ENCODE results near the gene CCL7. TPM values are rescaled to one million over a fixed set of nuclear protein-coding genes. Genes with fewer than 3 reads are reported as not detected.

CCL7 gene
- total RNA-seq (2022) (not detected in 2 replicates), Bru-seq, nascent RNA (not detected), BruChase-seq, experiment 1, labeled RNA remaining after a 2-hour chase (not detected), BruChase-seq, experiment 2, labeled RNA remaining after a 6-hour chase (not detected)
- long read RNA-seq = 0 reads

GRCh38 chr17:34269969-34270368, at the start of gene CCL7:
CCL7 (plus strand) TSS chr17:34270221; CDS start chr17:34270291, 70 bp downstream.
- no peaks in the 10 kb centered on the region for H3K9me3 Mint-ChIP-seq (ENCODE audit: unreplicated experiment)
- H3K4me3 Mint-ChIP-seq (ENCODE audit: unreplicated experiment) = no peak within 1 kb of the TSS
- H3K9me3 ChIP-seq = no peaks in the 10 kb centered on the region
- H3K4me1 ChIP-seq = no peaks in the 10 kb centered on the region
- intact Hi-C loops (cut with micrococcal nuclease; ENCODE audit: unreplicated experiment) = no loop called here
- TF ChIP-seq, protein P1, sequence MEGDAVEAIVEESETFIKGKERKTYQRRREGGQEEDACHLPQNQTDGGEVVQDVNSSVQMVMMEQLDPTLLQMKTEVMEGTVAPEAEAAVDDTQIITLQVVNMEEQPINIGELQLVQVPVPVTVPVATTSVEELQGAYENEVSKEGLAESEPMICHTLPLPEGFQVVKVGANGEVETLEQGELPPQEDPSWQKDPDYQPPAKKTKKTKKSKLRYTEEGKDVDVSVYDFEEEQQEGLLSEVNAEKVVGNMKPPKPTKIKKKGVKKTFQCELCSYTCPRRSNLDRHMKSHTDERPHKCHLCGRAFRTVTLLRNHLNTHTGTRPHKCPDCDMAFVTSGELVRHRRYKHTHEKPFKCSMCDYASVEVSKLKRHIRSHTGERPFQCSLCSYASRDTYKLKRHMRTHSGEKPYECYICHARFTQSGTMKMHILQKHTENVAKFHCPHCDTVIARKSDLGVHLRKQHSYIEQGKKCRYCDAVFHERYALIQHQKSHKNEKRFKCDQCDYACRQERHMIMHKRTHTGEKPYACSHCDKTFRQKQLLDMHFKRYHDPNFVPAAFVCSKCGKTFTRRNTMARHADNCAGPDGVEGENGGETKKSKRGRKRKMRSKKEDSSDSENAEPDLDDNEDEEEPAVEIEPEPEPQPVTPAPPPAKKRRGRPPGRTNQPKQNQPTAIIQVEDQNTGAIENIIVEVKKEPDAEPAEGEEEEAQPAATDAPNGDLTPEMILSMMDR (IDR thresholded peaks at IDR 0.05; ENCODE audit: insufficient read depth in 1 of 2, low read depth in 1 of 2, low read length in 1 of 2, severe bottlenecking in 1 of 2, unreplicated experiment in 1 of 2) = no peak
- no TSS peak for BruUV-seq (replicated peaks)
- no peaks in the 10 kb centered on the region for H3K36me3 Mint-ChIP-seq (ENCODE audit: insufficient read depth, unreplicated experiment)
- POLR2A ChIA-PET = no interaction called here
- no peak within 1 kb of the TSS for H3K27ac Mint-ChIP-seq (ENCODE audit: unreplicated experiment)
- H3K27me3 Mint-ChIP-seq (ENCODE audit: insufficient read depth, unreplicated experiment) = peaks cover 9% of the 10 kb centered on the region
- CTCF ChIA-PET = no interaction called here
- no peaks in the 10 kb centered on the region for H3K36me3 ChIP-seq (ENCODE audit: control insufficient read depth, insufficient read depth, low read length)
- H3K27me3 ChIP-seq (replicated peaks; ENCODE audit: control insufficient read depth, insufficient read depth, low read length) = no peaks in the 10 kb centered on the region
- no peaks in the 10 kb centered on the region for H3K4me1 Mint-ChIP-seq (ENCODE audit: low read depth, unreplicated experiment)
- no peak within 1 kb of the TSS for H3K4me3 ChIP-seq (ENCODE audit: low read depth, low read length)
- no peak for DNase-seq

- Mint-ChIP-seq H3K27me3 (ENCODE audit: insufficient read depth, unreplicated experiment) (peaks cover 8% of the 10 kb centered on the region), H3K4me1 (ENCODE audit: low read depth, unreplicated experiment) (no peaks in the 10 kb centered on the region), H3K27ac (ENCODE audit: unreplicated experiment) (no peak overlapping the region), H3K4me3 (ENCODE audit: unreplicated experiment) (no peak overlapping the region), H3K36me3 (ENCODE audit: insufficient read depth, unreplicated experiment) (no peaks in the 10 kb centered on the region), H3K9me3 (ENCODE audit: unreplicated experiment) (no peaks in the 10 kb centered on the region)
- Histone ChIP-seq H3K4me3 (ENCODE audit: low read depth, low read length) (no peak overlapping the region), H3K4me1 (no peaks in the 10 kb centered on the region), H3K27me3 (replicated peaks; ENCODE audit: control insufficient read depth, insufficient read depth, low read length) (no peaks in the 10 kb centered on the region), H3K9me3 (no peaks in the 10 kb centered on the region), H3K36me3 (ENCODE audit: control insufficient read depth, insufficient read depth, low read length) (no peaks in the 10 kb centered on the region)
- TF ChIP-seq, protein P1 (IDR thresholded peaks at IDR 0.05; ENCODE audit: insufficient read depth in 1 of 2, low read depth in 1 of 2, low read length in 1 of 2, severe bottlenecking in 1 of 2, unreplicated experiment in 1 of 2) = no peak
- BruUV-seq (replicated peaks) = no TSS peak
- DNase-seq = no peak
- ChIA-PET CTCF (interaction anchor here (0.9 kb wide), 1 partner anchor 19 kb away, joined by 3 read pairs; no protein-coding TSS in a partner anchor), POLR2A (no interaction called here)
- intact Hi-C loops (cut with micrococcal nuclease; ENCODE audit: unreplicated experiment) = no loop called here
These were observed 49.1 kb upstream of the CCL7 start for GRCh38 chr17:34220752-34221395.

- CTCF ChIA-PET = interaction anchor here (0.7 to 0.9 kb wide), 2 partner anchors 20 to 140 kb away, joined by 3 read pairs; no protein-coding TSS in a partner anchor
- Mint-ChIP-seq H3K36me3 (ENCODE audit: insufficient read depth, unreplicated experiment) (no peaks in the 10 kb centered on the region), H3K27me3 (ENCODE audit: insufficient read depth, unreplicated experiment) (peaks cover 8% of the 10 kb centered on the region), H3K27ac (ENCODE audit: unreplicated experiment) (no peak overlapping the region), H3K4me3 (ENCODE audit: unreplicated experiment) (no peak overlapping the region), H3K4me1 (ENCODE audit: low read depth, unreplicated experiment) (no peaks in the 10 kb centered on the region), H3K9me3 (ENCODE audit: unreplicated experiment) (no peaks in the 10 kb centered on the region)
- Histone ChIP-seq H3K4me1 (no peaks in the 10 kb centered on the region), H3K9me3 (no peaks in the 10 kb centered on the region), H3K4me3 (ENCODE audit: low read depth, low read length) (no peak overlapping the region), H3K36me3 (ENCODE audit: control insufficient read depth, insufficient read depth, low read length) (no peaks in the 10 kb centered on the region), H3K27me3 (replicated peaks; ENCODE audit: control insufficient read depth, insufficient read depth, low read length) (no peaks in the 10 kb centered on the region)
- intact Hi-C loops (cut with micrococcal nuclease; ENCODE audit: unreplicated experiment) = no loop called here
- BruUV-seq (replicated peaks) = no TSS peak
- POLR2A ChIA-PET = no interaction called here
- TF ChIP-seq, protein P1 (IDR thresholded peaks at IDR 0.05; ENCODE audit: insufficient read depth in 1 of 2, low read depth in 1 of 2, low read length in 1 of 2, severe bottlenecking in 1 of 2, unreplicated experiment in 1 of 2) = no peak
- no peak for DNase-seq
These were observed 48.6 kb upstream of the CCL7 start for GRCh38 chr17:34221411-34221810.

All from Caco-2 (cell line).